ENCODE results near the gene COL13A1. TPM values are rescaled to one million over a fixed set of nuclear protein-coding genes. Genes with fewer than 3 reads are reported as not detected.

Gene COL13A1
- total RNA-seq, 1 experiment from 2014 or later = 3.6 TPM

DNA sequence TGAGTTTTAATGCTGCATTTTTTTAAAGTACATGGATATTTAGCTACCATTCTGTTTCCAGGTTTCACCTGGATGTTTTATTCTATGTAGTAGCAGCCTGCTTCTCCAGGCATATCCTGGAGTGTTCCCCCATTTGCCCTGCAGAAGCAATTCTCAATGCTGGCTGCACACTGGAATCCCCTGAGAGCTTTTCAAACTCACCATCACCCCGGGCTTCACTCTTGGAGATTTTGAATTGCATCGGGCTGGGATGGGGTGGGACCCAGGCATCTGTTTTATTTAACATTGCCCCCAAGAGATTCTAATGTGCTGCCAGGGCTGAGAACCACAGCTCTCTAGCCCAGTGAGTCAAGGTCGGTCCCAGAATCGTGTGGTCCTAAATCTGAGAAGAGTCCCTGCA, 137.8 kb downstream of the COL13A1 start:
- Histone ChIP-seq H3K4me1 (ENCODE audit: insufficient read depth, low read length) (no peaks in the 10 kb centered on the region), H3K14ac (ENCODE audit: insufficient read depth, low read length) (no peak overlapping the region), H3T11ph (ENCODE audit: low read length) (no peak overlapping the region), H3K4ac (ENCODE audit: low read depth, low read length) (no peak overlapping the region), H3K23ac (ENCODE audit: insufficient read length, low read depth, low read length) (no peak overlapping the region), H3K23me2 (ENCODE audit: insufficient read length, low read depth, low read length, poor library complexity, severe bottlenecking) (no peaks in the 10 kb centered on the region), H3K9ac (ENCODE audit: extremely low read depth, insufficient read length, low read length) (no peak overlapping the region), H3K4me2 (ENCODE audit: insufficient read depth, insufficient read length, low read length) (no peak overlapping the region), H3K9me3 (ENCODE audit: control insufficient read depth, low read depth, low read length) (peaks cover 5% of the 10 kb centered on the region), H3K79me1 (ENCODE audit: insufficient read depth, low read depth, low read length, poor library complexity, severe bottlenecking) (no peaks in the 10 kb centered on the region), H3K79me2 (ENCODE audit: insufficient read depth, low read length) (no peaks in the 10 kb centered on the region), H2BK120ac (ENCODE audit: low read depth, low read length, poor library complexity, severe bottlenecking) (no peak overlapping the region), H3K56ac (ENCODE audit: insufficient read length, low read depth, low read length) (no peak overlapping the region), H2AFZ (ENCODE audit: low read length) (no peak overlapping the region), H4K5ac (ENCODE audit: insufficient read length, low read depth, low read length) (no peak overlapping the region), H4K91ac (ENCODE audit: insufficient read length, low read depth, low read length) (no peak overlapping the region), H4K20me1 (ENCODE audit: control insufficient read depth, insufficient read depth, insufficient read length) (no peaks in the 10 kb centered on the region), H3K27ac (ENCODE audit: insufficient read length, low read depth, low read length) (no peak overlapping the region), H2BK20ac (ENCODE audit: low read depth, low read length, poor library complexity, severe bottlenecking) (no peak overlapping the region), H3K27me3 (ENCODE audit: insufficient read depth, low read length) (no peaks in the 10 kb centered on the region), H2BK15ac (ENCODE audit: low read depth, low read length) (no peak overlapping the region), H2BK5ac (ENCODE audit: insufficient read length, low read length) (no peak overlapping the region), H3K18ac (ENCODE audit: insufficient read length, low read depth, low read length) (no peak overlapping the region), H2BK12ac (ENCODE audit: insufficient read length, low read depth, low read length) (no peak overlapping the region), H2AK5ac (ENCODE audit: insufficient read length, low read length) (no peak overlapping the region), H4K8ac (replicated peaks; ENCODE audit: insufficient read length, low read depth, low read length) (no peak overlapping the region)
- Mint-ChIP-seq H3K36me3 (ENCODE audit: insufficient read depth in 1 of 3, low read depth in 3 of 3) (peaks cover 0 to 10% (median 0%) of the 10 kb centered on the region in 3 experiments; a peak in 2 of 7 replicates), H3K4me3 (no peak overlapping the region), H3K27ac (peak overlapping the region in 1 of 3 experiments; percentile 47; a peak in 1 of 7 replicates), H3K27me3 (ENCODE audit: low read depth) (peaks cover 15% of the 10 kb centered on the region), H3K4me1 (no peaks in the 10 kb centered on the region), H3K9me3 (peaks cover 7 to 8% of the 10 kb centered on the region in 2 experiments; a peak in 3 of 5 replicates)
- TF ChIP-seq CTCF (conservative IDR thresholded peaks at IDR 0.05) = no peak
- no CpG with 5 or more reads among the region's 4 CpGs for WGBS (ENCODE audit: extremely low coverage, insufficient read length, low lambda C conversion rate)
- DNase-seq = no peak

Data from H9 (cell line).